Progenitor cell of endocrine pancreas (in vitro differentiated cells): ENCODE data around the gene DLX3. TPM values are rescaled to one million over a fixed set of nuclear protein-coding genes. Genes with fewer than 3 reads are reported as not detected.

Experiments used
- DNase-seq: peaks from one replicate; pipeline ENCODE4 v3.0.0; 2021; ENCODE audit warnings: low spot score; ENCODE audit not compliant: unreplicated experiment
- H3K27ac Mint-ChIP-seq: 2 replicates; pipeline ENCODE4 v1.8.0; 2021; ENCODE audit warnings: mild to moderate bottlenecking, moderate library complexity, mixed read lengths
- H3K27me3 Mint-ChIP-seq: 2 replicates; pipeline ENCODE4 v1.8.0; 2021; ENCODE audit warnings: mixed read lengths
- H3K36me3 Mint-ChIP-seq: 2 replicates; pipeline ENCODE4 v1.8.0; 2022; ENCODE audit warnings: mixed read lengths; ENCODE audit not compliant: insufficient read depth
- H3K4me1 Mint-ChIP-seq: 2 replicates; pipeline ENCODE4 v1.8.0; 2021; ENCODE audit warnings: low read depth, mixed read lengths
- H3K4me3 Mint-ChIP-seq: 2 replicates; pipeline ENCODE4 v1.8.0; 2021; ENCODE audit warnings: low read depth, mild to moderate bottlenecking, moderate library complexity, mixed read lengths
- H3K9me3 Mint-ChIP-seq: 2 replicates; pipeline ENCODE4 v1.8.0; 2021; ENCODE audit warnings: low read depth, mixed read lengths
- total RNA-seq: library from RNA; stranded (reverse); gene quantifications from 2 replicates; pipeline ENCODE4 v1.2.1, GENCODE V29; 2021
- TF ChIP-seq, protein P1 (sequence below): fragments of 200-600 bp; sonication (generic); IDR thresholded peaks from one replicate; pipeline ENCODE4 v1.5.0; 2021; ENCODE audit warnings: antibody characterized with exemption, mild to moderate bottlenecking; ENCODE audit not compliant: unreplicated experiment

DLX3 gene
- total RNA-seq, 1 donor from 2014 or later, result 1.8 TPM

DNA sequence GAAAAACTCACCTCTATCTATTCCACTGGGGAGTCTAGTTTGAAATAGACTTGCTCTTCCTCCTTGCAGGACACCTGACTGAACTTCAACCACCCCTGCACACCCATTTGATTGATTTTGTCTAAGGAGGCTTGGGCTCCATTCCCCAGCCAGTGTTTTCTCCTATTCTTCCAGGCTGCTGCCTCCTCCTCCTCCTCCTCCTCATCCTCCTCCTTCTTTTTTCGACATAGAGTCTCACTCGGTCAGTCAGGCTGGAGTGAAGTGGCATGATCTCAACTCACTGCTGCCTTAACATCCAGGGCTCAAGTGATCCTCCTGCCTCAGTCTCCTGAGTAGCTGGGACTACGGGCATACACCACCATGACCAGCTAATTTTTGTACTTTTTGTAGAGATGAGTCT lies 27.8 kb downstream of the DLX3 start:
- peaks cover 18% of the 10 kb centered on the region for H3K4me1 Mint-ChIP-seq
- TF ChIP-seq, protein P1, sequence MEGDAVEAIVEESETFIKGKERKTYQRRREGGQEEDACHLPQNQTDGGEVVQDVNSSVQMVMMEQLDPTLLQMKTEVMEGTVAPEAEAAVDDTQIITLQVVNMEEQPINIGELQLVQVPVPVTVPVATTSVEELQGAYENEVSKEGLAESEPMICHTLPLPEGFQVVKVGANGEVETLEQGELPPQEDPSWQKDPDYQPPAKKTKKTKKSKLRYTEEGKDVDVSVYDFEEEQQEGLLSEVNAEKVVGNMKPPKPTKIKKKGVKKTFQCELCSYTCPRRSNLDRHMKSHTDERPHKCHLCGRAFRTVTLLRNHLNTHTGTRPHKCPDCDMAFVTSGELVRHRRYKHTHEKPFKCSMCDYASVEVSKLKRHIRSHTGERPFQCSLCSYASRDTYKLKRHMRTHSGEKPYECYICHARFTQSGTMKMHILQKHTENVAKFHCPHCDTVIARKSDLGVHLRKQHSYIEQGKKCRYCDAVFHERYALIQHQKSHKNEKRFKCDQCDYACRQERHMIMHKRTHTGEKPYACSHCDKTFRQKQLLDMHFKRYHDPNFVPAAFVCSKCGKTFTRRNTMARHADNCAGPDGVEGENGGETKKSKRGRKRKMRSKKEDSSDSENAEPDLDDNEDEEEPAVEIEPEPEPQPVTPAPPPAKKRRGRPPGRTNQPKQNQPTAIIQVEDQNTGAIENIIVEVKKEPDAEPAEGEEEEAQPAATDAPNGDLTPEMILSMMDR, result no peak
- no peak overlapping the region for H3K27ac Mint-ChIP-seq
- no peaks in the 10 kb centered on the region for H3K36me3 Mint-ChIP-seq
- no peak for DNase-seq
- no peaks in the 10 kb centered on the region for H3K9me3 Mint-ChIP-seq
- H3K4me3 Mint-ChIP-seq, result no peak overlapping the region
- peaks cover 94% of the 10 kb centered on the region for H3K27me3 Mint-ChIP-seq

DNA sequence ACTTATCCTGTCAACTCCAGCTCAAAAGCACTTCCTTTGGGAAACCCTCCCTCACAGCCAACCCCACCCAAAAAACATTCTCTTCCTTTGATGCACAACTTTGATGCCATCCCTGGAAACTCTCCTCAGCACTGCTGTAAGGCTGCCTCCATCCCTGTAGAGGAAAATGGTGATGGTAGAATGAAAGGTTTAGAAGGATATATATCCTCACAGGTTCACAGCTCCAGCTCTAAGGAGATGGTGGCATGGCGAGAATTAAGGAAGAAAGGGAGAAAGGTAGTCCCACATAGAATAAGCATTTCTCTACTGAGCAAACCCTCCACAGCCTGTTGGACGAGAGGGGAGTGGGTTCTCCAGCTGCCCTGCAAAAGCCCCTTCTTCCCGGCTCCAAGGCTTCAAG lies 28.3 kb downstream of the DLX3 start:
- H3K4me3 Mint-ChIP-seq, result no peak overlapping the region
- TF ChIP-seq, protein P1, result no peak
- peaks cover 93% of the 10 kb centered on the region for H3K27me3 Mint-ChIP-seq
- DNase-seq, result no peak
- H3K27ac Mint-ChIP-seq, result no peak overlapping the region
- H3K36me3 Mint-ChIP-seq, result no peaks in the 10 kb centered on the region
- peaks cover 18% of the 10 kb centered on the region for H3K4me1 Mint-ChIP-seq
- no peaks in the 10 kb centered on the region for H3K9me3 Mint-ChIP-seq

DNA sequence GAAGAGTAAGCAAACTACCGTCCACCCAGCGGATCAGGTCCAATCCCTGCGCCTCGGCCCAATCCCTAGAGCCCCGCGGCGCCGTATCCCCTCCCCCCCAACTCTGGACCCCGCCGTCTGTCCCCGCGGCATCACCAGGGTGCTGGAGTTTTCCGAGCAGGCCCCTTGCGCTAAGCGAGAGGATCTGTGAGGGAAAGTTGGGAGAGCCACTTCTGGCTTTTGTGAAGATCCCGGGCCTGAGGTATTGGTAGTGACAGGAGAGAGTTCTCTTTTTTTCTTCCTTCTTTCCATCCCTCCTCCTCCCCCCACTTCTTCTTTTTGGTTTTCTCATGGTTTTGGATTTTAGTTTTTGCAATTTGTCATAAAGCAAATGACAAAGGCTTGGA lies 29.5 kb downstream of the DLX3 start:
- H3K27me3 Mint-ChIP-seq, result peaks cover 87% of the 10 kb centered on the region
- H3K4me3 Mint-ChIP-seq, result no peak overlapping the region
- no peak for DNase-seq
- TF ChIP-seq, protein P1, result no peak
- no peak overlapping the region for H3K27ac Mint-ChIP-seq
- H3K36me3 Mint-ChIP-seq, result no peaks in the 10 kb centered on the region
- H3K9me3 Mint-ChIP-seq, result no peaks in the 10 kb centered on the region
- H3K4me1 Mint-ChIP-seq, result peaks cover 17% of the 10 kb centered on the region

DNA sequence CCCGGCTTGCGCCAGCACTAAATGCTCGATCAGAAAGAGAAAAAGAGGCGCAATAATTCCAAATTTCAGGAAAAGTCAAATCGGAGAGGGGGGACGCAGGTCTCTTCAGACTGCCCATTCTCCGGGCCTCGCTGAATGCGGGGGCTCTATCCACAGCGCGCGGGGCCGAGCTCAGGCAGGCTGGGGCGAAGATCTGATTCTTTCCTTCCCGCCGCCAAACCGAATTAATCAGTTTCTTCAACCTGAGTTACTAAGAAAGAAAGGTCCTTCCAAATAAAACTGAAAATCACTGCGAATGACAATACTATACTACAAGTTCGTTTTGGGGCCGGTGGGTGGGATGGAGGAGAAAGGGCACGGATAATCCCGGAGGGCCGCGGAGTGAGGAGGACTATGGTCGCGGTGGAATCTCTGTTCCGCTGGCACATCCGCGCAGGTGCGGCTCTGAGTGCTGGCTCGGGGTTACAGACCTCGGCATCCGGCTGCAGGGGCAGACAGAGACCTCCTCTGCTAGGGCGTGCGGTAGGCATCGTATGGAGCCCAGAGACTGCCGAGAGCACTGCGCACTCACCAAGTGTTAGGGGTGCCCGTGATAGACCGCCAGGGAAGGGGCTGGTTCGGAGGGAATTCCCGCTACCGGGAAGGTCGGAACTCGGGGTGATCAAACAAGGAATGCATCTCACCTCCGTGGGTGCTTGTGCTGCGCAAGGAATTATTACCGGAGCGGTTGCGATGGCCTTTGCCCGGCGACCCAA lies 30.1 kb downstream of the DLX3 start:
- no peak for DNase-seq

DNA sequence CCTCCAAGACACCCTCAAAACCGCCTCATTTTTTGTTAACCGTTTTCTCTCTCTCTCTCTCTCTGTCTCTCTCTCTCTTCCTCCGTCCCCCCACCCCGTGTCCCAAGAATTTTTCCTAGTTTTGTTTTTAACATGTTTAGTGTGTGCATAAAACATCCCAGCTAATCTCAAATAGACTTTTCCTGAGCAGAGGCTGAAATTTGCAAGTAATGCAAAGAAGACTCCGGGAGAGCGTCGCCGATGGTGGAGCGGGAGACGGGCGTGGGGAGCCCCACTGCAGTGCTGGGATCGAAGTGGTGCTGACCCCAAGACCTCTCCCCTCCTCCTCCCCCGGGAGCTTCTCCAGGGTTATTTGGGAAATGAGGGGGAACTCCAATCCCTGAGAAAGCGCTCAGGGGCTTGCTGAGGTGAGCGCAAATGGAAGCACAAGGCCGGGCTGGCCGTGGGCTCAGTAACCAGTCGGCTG lies 30.7 kb downstream of the DLX3 start:
- Mint-ChIP-seq H3K27me3 (peaks cover 82% of the 10 kb centered on the region), H3K9me3 (no peaks in the 10 kb centered on the region), H3K27ac (no peak overlapping the region), H3K4me1 (peaks cover 15% of the 10 kb centered on the region), H3K36me3 (no peaks in the 10 kb centered on the region), H3K4me3 (no peak overlapping the region)
- TF ChIP-seq, protein P1, result no peak
- DNase-seq, result no peak

More for the DNA sequence above, 30.1 kb downstream of the DLX3 start:
- Mint-ChIP-seq H3K27ac (peak overlapping the region; percentile 72), H3K27me3 (peaks cover 82% of the 10 kb centered on the region), H3K4me1 (peaks cover 17% of the 10 kb centered on the region), H3K4me3 (no peak overlapping the region), H3K36me3 (no peaks in the 10 kb centered on the region), H3K9me3 (no peaks in the 10 kb centered on the region)
- TF ChIP-seq, protein P1, result no peak
